Measurements from ENCODE around the gene CPXM2. TPM values are rescaled to one million over a fixed set of nuclear protein-coding genes. Genes with fewer than 3 reads are reported as not detected.

The CPXM2 gene
- total and polyA plus RNA-seq, 10 of the 15 experiments (the other 5 are each of a cell fraction or from before 2014, with no cell fraction given): 0.08 to 1.1 (median 0.58) TPM

DNA sequence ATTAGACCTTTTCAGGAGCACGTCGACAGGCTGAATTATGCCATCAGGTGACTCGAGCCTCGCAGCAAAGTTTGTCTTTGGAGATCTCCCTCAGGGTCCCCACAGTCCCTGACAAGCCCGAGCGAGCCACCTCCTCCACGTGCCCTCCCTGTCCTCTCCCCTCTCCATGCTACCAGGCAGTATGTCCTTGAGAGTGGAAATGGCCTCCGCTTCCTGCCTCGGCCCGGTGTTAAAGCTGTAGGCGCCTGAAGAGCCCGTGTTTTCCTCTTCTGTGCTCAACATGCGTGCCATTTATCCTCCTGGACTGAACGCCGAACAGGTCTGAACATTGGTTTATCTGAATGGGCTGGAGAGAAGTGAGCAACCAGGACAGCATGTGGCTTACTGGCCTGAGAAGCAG is 142.9 kb downstream of the CPXM2 start:
- no peaks in the 10 kb centered on the region for H3K9me3 ChIP-seq (replicated peaks; ENCODE audit: control insufficient read depth, insufficient read depth, low read length)
- SMC1A ChIA-PET (ENCODE audit: uncharacterized antibody, unreplicated experiment): no interaction called here
- no peak overlapping the region for H3K27ac ChIP-seq (ENCODE audit: control insufficient read depth, insufficient read depth)
- POLR2A ChIA-PET: no interaction called here
- H3K27me3 ChIP-seq (replicated peaks in 1 of 2; ENCODE audit: control insufficient read depth in 2 of 2, insufficient read depth in 2 of 2, low read length in 1 of 2): no peaks in the 10 kb centered on the region; a peak in 3 of 4 replicates
- no peak for DNase-seq (ENCODE audit: low read depth, low spot score)
- no peak overlapping the region for H3K4me3 ChIP-seq
- BruUV-seq (replicated peaks): no TSS peak
- H3K4me2 ChIP-seq (ENCODE audit: control insufficient read depth, insufficient read depth): no peak overlapping the region
- no peaks in the 10 kb centered on the region for H4K20me1 ChIP-seq (ENCODE audit: control insufficient read depth, insufficient read depth)
- H3K79me2 ChIP-seq (ENCODE audit: control insufficient read depth, insufficient read depth, low read length): no peaks in the 10 kb centered on the region
- no peaks in the 10 kb centered on the region for H3K4me1 ChIP-seq (ENCODE audit: control insufficient read depth, insufficient read depth, low read length)
- intact Hi-C loops (cut with micrococcal nuclease; ENCODE audit: unreplicated experiment): loop anchor here (10.0 kb wide), 1 partner anchor 216 kb away; no protein-coding TSS in a partner anchor
- no peak for ATAC-seq
- WGBS (ENCODE audit: insufficient coverage, insufficient replicate concordance, low lambda C conversion rate, missing lambda C conversion rate): 32% methylated on average over 15 of the region's 15 CpGs
- FAIRE-seq: no peak
- CTCF ChIA-PET: no interaction called here
- no peaks in the 10 kb centered on the region for H3K36me3 ChIP-seq (ENCODE audit: control insufficient read depth in 2 of 2, insufficient read depth in 2 of 2, low read length in 1 of 2)
- RAD21 ChIA-PET (ENCODE audit: unreplicated experiment): no interaction called here
- H2AFZ ChIP-seq (ENCODE audit: control insufficient read depth, low read depth, low read length): no peak overlapping the region
- in situ Hi-C loops (cut with MboI): no loop called here
- H3K9ac ChIP-seq (ENCODE audit: control insufficient read depth, insufficient read depth, low read length): no peak overlapping the region
- TF ChIP-seq HDGF (IDR thresholded peaks at IDR 0.05) (no peak), YBX1 (IDR thresholded peaks at IDR 0.05) (no peak), SUPT20H (IDR thresholded peaks at IDR 0.05; ENCODE audit: borderline replicate concordance, control insufficient read depth, low read depth, low read length) (no peak), NFIC (IDR thresholded peaks at IDR 0.05; ENCODE audit: low read depth, low read length) (no peak), RFX5 (IDR thresholded peaks at IDR 0.05; ENCODE audit: low read depth, low read length) (no peak), SMC3 (IDR thresholded peaks at IDR 0.05; ENCODE audit: borderline replicate concordance, low read length) (no peak), POU2F2 (IDR thresholded peaks at IDR 0.05; ENCODE audit: borderline replicate concordance, low read depth, low read length) (no peak), CREB1 (IDR thresholded peaks at IDR 0.05; ENCODE audit: low read depth) (no peak), TAF1 (IDR thresholded peaks at IDR 0.05; ENCODE audit: borderline replicate concordance, low read depth, low read length) (no peak)
- TF ChIP-seq, protein P1, sequence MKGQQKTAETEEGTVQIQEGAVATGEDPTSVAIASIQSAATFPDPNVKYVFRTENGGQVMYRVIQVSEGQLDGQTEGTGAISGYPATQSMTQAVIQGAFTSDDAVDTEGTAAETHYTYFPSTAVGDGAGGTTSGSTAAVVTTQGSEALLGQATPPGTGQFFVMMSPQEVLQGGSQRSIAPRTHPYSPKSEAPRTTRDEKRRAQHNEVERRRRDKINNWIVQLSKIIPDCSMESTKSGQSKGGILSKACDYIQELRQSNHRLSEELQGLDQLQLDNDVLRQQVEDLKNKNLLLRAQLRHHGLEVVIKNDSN (IDR thresholded peaks at IDR 0.05; ENCODE audit: borderline replicate concordance, extremely low read length, insufficient read depth, low read depth, low read length): no peak
- TF ChIP-seq, protein P2, sequence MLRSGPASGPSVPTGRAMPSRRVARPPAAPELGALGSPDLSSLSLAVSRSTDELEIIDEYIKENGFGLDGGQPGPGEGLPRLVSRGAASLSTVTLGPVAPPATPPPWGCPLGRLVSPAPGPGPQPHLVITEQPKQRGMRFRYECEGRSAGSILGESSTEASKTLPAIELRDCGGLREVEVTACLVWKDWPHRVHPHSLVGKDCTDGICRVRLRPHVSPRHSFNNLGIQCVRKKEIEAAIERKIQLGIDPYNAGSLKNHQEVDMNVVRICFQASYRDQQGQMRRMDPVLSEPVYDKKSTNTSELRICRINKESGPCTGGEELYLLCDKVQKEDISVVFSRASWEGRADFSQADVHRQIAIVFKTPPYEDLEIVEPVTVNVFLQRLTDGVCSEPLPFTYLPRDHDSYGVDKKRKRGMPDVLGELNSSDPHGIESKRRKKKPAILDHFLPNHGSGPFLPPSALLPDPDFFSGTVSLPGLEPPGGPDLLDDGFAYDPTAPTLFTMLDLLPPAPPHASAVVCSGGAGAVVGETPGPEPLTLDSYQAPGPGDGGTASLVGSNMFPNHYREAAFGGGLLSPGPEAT (IDR thresholded peaks at IDR 0.05; ENCODE audit: low read depth): no peak
- TF ChIP-seq, protein P3, sequence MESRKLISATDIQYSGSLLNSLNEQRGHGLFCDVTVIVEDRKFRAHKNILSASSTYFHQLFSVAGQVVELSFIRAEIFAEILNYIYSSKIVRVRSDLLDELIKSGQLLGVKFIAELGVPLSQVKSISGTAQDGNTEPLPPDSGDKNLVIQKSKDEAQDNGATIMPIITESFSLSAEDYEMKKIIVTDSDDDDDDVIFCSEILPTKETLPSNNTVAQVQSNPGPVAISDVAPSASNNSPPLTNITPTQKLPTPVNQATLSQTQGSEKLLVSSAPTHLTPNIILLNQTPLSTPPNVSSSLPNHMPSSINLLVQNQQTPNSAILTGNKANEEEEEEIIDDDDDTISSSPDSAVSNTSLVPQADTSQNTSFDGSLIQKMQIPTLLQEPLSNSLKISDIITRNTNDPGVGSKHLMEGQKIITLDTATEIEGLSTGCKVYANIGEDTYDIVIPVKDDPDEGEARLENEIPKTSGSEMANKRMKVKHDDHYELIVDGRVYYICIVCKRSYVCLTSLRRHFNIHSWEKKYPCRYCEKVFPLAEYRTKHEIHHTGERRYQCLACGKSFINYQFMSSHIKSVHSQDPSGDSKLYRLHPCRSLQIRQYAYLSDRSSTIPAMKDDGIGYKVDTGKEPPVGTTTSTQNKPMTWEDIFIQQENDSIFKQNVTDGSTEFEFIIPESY (IDR thresholded peaks at IDR 0.05): no peak
- TF ChIP-seq, protein P4, sequence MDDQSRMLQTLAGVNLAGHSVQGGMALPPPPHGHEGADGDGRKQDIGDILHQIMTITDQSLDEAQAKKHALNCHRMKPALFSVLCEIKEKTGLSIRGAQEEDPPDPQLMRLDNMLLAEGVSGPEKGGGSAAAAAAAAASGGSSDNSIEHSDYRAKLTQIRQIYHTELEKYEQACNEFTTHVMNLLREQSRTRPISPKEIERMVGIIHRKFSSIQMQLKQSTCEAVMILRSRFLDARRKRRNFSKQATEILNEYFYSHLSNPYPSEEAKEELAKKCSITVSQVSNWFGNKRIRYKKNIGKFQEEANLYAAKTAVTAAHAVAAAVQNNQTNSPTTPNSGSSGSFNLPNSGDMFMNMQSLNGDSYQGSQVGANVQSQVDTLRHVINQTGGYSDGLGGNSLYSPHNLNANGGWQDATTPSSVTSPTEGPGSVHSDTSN (IDR thresholded peaks at IDR 0.05; ENCODE audit: insufficient replicate concordance, low read depth, low read length): no peak
- TF ChIP-seq, protein P5, sequence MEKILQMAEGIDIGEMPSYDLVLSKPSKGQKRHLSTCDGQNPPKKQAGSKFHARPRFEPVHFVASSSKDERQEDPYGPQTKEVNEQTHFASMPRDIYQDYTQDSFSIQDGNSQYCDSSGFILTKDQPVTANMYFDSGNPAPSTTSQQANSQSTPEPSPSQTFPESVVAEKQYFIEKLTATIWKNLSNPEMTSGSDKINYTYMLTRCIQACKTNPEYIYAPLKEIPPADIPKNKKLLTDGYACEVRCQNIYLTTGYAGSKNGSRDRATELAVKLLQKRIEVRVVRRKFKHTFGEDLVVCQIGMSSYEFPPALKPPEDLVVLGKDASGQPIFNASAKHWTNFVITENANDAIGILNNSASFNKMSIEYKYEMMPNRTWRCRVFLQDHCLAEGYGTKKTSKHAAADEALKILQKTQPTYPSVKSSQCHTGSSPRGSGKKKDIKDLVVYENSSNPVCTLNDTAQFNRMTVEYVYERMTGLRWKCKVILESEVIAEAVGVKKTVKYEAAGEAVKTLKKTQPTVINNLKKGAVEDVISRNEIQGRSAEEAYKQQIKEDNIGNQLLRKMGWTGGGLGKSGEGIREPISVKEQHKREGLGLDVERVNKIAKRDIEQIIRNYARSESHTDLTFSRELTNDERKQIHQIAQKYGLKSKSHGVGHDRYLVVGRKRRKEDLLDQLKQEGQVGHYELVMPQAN (conservative IDR thresholded peaks at IDR 0.05): no peak
- TF ChIP-seq, protein P6, sequence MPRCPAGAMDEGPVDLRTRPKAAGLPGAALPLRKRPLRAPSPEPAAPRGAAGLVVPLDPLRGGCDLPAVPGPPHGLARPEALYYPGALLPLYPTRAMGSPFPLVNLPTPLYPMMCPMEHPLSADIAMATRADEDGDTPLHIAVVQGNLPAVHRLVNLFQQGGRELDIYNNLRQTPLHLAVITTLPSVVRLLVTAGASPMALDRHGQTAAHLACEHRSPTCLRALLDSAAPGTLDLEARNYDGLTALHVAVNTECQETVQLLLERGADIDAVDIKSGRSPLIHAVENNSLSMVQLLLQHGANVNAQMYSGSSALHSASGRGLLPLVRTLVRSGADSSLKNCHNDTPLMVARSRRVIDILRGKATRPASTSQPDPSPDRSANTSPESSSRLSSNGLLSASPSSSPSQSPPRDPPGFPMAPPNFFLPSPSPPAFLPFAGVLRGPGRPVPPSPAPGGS (IDR thresholded peaks at IDR 0.05; ENCODE audit: borderline replicate concordance, insufficient read depth, low read depth, low read length, poor library complexity, severe bottlenecking): no peak
